GM12873 (cell line): ENCODE results near the gene SERINC5.

Experiments
- CTCF ChIP-seq: IDR thresholded peaks from 2 replicates; pipeline ENCODE4 v1.5.1; 2012; ENCODE audit warnings: low read depth, mild to moderate bottlenecking, moderate library complexity, low read length, control low read depth; ENCODE audit not compliant: insufficient read depth; ENCODE audit errors: missing control alignments

Gene SERINC5

GRCh38 chr5:80288177-80288576, 32.3 kb upstream of the SERINC5 start:
- no peak for TF ChIP-seq CTCF

- no peak for TF ChIP-seq CTCF
Measured at GRCh38 chr5:80284720-80285119, 28.9 kb upstream of the SERINC5 start.

GRCh38 chr5:80283360-80283759, 27.5 kb upstream of the SERINC5 start:
- no peak for TF ChIP-seq CTCF

GRCh38 chr5:80282054-80282453, 26.2 kb upstream of the SERINC5 start:
- no peak for TF ChIP-seq CTCF

GRCh38 chr5:80277191-80277590, 21.3 kb upstream of the SERINC5 start:
- no peak for TF ChIP-seq CTCF

- TF ChIP-seq CTCF, result no peak
Measured at GRCh38 chr5:80276186-80276585, 20.3 kb upstream of the SERINC5 start.

- TF ChIP-seq CTCF, result peak; percentile 38
Measured at GRCh38 chr5:80275347-80275746, 19.5 kb upstream of the SERINC5 start.
